Lower leg skin (tissue), 4 donors: ENCODE data around the gene ROR2. TPM values are rescaled to one million over a fixed set of nuclear protein-coding genes. Genes with fewer than 3 reads are reported as not detected.

Experiments used
- DNase-seq, 2 donors: peaks; one replicate each; pipeline ENCODE4 v3.0.0-alpha.2; 2019; ENCODE audit warnings: low spot score in 2 of 2
- H3K4me3 ChIP-seq: fragments of 200-600 bp; sonication (generic); 2 replicates; pipeline ENCODE4 v1.5.1; 2017; ENCODE audit warnings: mild to moderate bottlenecking, low read depth; ENCODE audit not compliant: poor library complexity, severe bottlenecking
- CTCF ChIP-seq, 3 donors: fragments of 450-650 bp; IDR thresholded peaks; one replicate each; pipeline ENCODE4 v1.5.1; 2016; ENCODE audit warnings: antibody characterized with exemption in 3 of 3, mild to moderate bottlenecking in 3 of 3, moderate library complexity in 2 of 3
- POLR2A ChIP-seq, 2 donors: fragments of 450-650 bp; IDR thresholded peaks; one replicate each; pipeline ENCODE4 v1.6.1; 2016 to 2017; ENCODE audit warnings: antibody characterized with exemption in 2 of 2, mild to moderate bottlenecking in 1 of 2, moderate library complexity in 1 of 2
- WGBS, 2 donors: methylation state at CpG; one replicate each; pipeline ENCODE4 v1.1.5; 2018; 5-methylcytosine and 5-hydroxymethylcytosine counted together
- intact Hi-C: fragments of 100-400 bp; cut with DNase I; formaldehyde crosslinking; loops from one replicate; pipeline ENCODE4 v1.15.0; 2023; ENCODE audit warnings: low total_unique reads
- total RNA-seq, 4 donors: library from RNA; depleted of rRNA; stranded (reverse); fragments of >200 nt; gene quantifications; one replicate each; pipeline ENCODE4 v1.1.0, GENCODE V29; 2016

The ROR2 gene
- total RNA-seq, 4 donors from 2014 or later: 2.3 to 8.7 (median 5.8) TPM

GRCh38 chr9:91589101-91589553, 360.9 kb downstream of the ROR2 start:
- TF ChIP-seq CTCF (IDR thresholded peaks at IDR 0.05) (no peak), POLR2A (IDR thresholded peaks at IDR 0.05) (no peak)
- WGBS, 2 donors: 23 to 34% methylated on average over 7 of the region's 7 CpGs
- no peak overlapping the region for H3K4me3 ChIP-seq
- DNase-seq: peak in 1 of 2 donors; percentile 25
- intact Hi-C loops: no loop called here

GRCh38 chr9:91586282-91586681, 363.7 kb downstream of the ROR2 start:
- 55 to 72% methylated on average over 8 of the region's 8 CpGs for whole genome bisulfite sequencing, 2 donors
- DNase-seq: no peak
- intact Hi-C loops: no loop called here
- TF ChIP-seq POLR2A (IDR thresholded peaks at IDR 0.05) (no peak), CTCF (IDR thresholded peaks at IDR 0.05) (no peak)
- no peak overlapping the region for H3K4me3 ChIP-seq

- TF ChIP-seq POLR2A (IDR thresholded peaks at IDR 0.05): no peak
- intact Hi-C loops: no loop called here
- 91 to 97% methylated on average over 9 of the region's 9 CpGs for WGBS, 2 donors
- no peak for DNase-seq
- no peak overlapping the region for H3K4me3 ChIP-seq
Observed at GRCh38 chr9:91583966-91584365, 366.1 kb downstream of the ROR2 start.

GRCh38 chr9:91583161-91583875, 366.7 kb downstream of the ROR2 start:
- no peak overlapping the region for H3K4me3 ChIP-seq
- intact Hi-C loops: no loop called here
- no peak for DNase-seq
- no peak for TF ChIP-seq POLR2A (IDR thresholded peaks at IDR 0.05)
- no peak for TF ChIP-seq CTCF (IDR thresholded peaks at IDR 0.05)

GRCh38 chr9:91582181-91582580, 367.8 kb downstream of the ROR2 start:
- 89 to 92% methylated on average over 4 of the region's 4 CpGs for WGBS, 2 donors
- no peak overlapping the region for H3K4me3 ChIP-seq
- intact Hi-C loops: no loop called here
- DNase-seq: no peak
- TF ChIP-seq CTCF (IDR thresholded peaks at IDR 0.05): no peak

- intact Hi-C loops: no loop called here
Observed at GRCh38 chr9:91580136-91580535, 369.9 kb downstream of the ROR2 start.

More at GRCh38 chr9:91580136-91580535, 369.9 kb downstream of the ROR2 start:
- 19 to 20% methylated on average over 2 of the region's 2 CpGs for WGBS, 2 donors
- TF ChIP-seq POLR2A (IDR thresholded peaks at IDR 0.05): no peak
- TF ChIP-seq CTCF (IDR thresholded peaks at IDR 0.05): no peak
- DNase-seq: no peak
- H3K4me3 ChIP-seq: no peak overlapping the region
